Measurements from ENCODE around the gene GTF2H2C. TPM values are rescaled to one million over a fixed set of nuclear protein-coding genes. Genes with fewer than 3 reads are reported as not detected.
"Not testable (repeated sequence)": the region's sequence is repeated elsewhere in the genome, so short reads cannot be mapped to it uniquely, and the experiment has no call there.

GTF2H2C gene
- 51.9 and 55.1 TPM in 2 replicates for total RNA-seq
- polyA plus RNA-seq: 22.2 and 24.8 TPM in 2 replicates

GRCh38 chr5:69559908-69560330 is at the start of gene GTF2H2C:
Gene GTF2H2C, plus strand, starts transcription at chr5:69560191. Its CDS starts 4,942 bp downstream, at chr5:69565133.
- peak; percentile 80 for DNase-seq (ENCODE audit: low spot score)
- 1% methylated on average over 39 of the region's 40 CpGs for WGBS (ENCODE audit: low lambda C conversion rate, missing lambda C conversion rate)
- not testable (repeated sequence) for H3K79me2 ChIP-seq

GRCh38 chr5:69510694-69511093 is 49.3 kb upstream of the GTF2H2C start:
- no peak for DNase-seq (ENCODE audit: low spot score)
- H4K20me1 ChIP-seq (ENCODE audit: insufficient read depth, poor library complexity, severe bottlenecking): no peaks in the 10 kb centered on the region
- no peak overlapping the region for H3K4me3 ChIP-seq
- H3K79me2 ChIP-seq: peaks cover 57% of the 10 kb centered on the region
- no peaks in the 10 kb centered on the region for H3K9me2 ChIP-seq (replicated peaks; ENCODE audit: insufficient read depth)
- TF ChIP-seq EZH2 (IDR thresholded peaks at IDR 0.05; ENCODE audit: borderline replicate concordance) (no peak), EZH2phosphoT487 (IDR thresholded peaks at IDR 0.05; ENCODE audit: low read depth, severe bottlenecking, unreplicated experiment) (no peak)
- TF ChIP-seq, protein P1, sequence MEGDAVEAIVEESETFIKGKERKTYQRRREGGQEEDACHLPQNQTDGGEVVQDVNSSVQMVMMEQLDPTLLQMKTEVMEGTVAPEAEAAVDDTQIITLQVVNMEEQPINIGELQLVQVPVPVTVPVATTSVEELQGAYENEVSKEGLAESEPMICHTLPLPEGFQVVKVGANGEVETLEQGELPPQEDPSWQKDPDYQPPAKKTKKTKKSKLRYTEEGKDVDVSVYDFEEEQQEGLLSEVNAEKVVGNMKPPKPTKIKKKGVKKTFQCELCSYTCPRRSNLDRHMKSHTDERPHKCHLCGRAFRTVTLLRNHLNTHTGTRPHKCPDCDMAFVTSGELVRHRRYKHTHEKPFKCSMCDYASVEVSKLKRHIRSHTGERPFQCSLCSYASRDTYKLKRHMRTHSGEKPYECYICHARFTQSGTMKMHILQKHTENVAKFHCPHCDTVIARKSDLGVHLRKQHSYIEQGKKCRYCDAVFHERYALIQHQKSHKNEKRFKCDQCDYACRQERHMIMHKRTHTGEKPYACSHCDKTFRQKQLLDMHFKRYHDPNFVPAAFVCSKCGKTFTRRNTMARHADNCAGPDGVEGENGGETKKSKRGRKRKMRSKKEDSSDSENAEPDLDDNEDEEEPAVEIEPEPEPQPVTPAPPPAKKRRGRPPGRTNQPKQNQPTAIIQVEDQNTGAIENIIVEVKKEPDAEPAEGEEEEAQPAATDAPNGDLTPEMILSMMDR (IDR thresholded peaks at IDR 0.05; ENCODE audit: poor library complexity): no peak
- no peaks in the 10 kb centered on the region for H3K9me3 ChIP-seq (ENCODE audit: low read depth)
- H2AFZ ChIP-seq: no peak overlapping the region
- no peak overlapping the region for H3K27ac ChIP-seq
- H3K4me2 ChIP-seq: no peak overlapping the region
- H3K4me1 ChIP-seq (ENCODE audit: insufficient read depth): peaks cover 11% of the 10 kb centered on the region
- no peaks in the 10 kb centered on the region for H3K27me3 ChIP-seq
- no peaks in the 10 kb centered on the region for H3K36me3 ChIP-seq (replicated peaks; ENCODE audit: insufficient read depth, low read depth)
- 94% methylated on average over 2 of the region's 2 CpGs for WGBS (ENCODE audit: low lambda C conversion rate, missing lambda C conversion rate)

More at GRCh38 chr5:69559908-69560330, at the start of gene GTF2H2C:
- peak within 1 kb of the TSS; percentile 94 for H3K27ac ChIP-seq
- H3K27me3 ChIP-seq; H3K9me2 ChIP-seq (replicated peaks; ENCODE audit: insufficient read depth); H3K36me3 ChIP-seq (replicated peaks; ENCODE audit: insufficient read depth, low read depth); H3K9me3 ChIP-seq (ENCODE audit: low read depth); H3K4me1 ChIP-seq (ENCODE audit: insufficient read depth); H4K20me1 ChIP-seq (ENCODE audit: insufficient read depth, poor library complexity, severe bottlenecking): not testable (repeated sequence)
- peak within 1 kb of the TSS; percentile 49 for H3K4me3 ChIP-seq
- H3K4me2 ChIP-seq: peak within 1 kb of the TSS; percentile 83
- TF ChIP-seq, protein P1 (IDR thresholded peaks at IDR 0.05; ENCODE audit: poor library complexity): peak; percentile 49
- H2AFZ ChIP-seq: peak within 1 kb of the TSS; percentile 66

GRCh38 chr5:69512740-69513260 is 47.2 kb upstream of the GTF2H2C start:
- Histone ChIP-seq H3K79me2 (peaks cover 43% of the 10 kb centered on the region), H2AFZ (no peak overlapping the region), H3K27me3 (no peaks in the 10 kb centered on the region), H3K4me2 (no peak overlapping the region), H4K20me1 (ENCODE audit: insufficient read depth, poor library complexity, severe bottlenecking) (no peaks in the 10 kb centered on the region), H3K36me3 (replicated peaks; ENCODE audit: insufficient read depth, low read depth) (no peaks in the 10 kb centered on the region), H3K4me1 (ENCODE audit: insufficient read depth) (peaks cover 24% of the 10 kb centered on the region), H3K27ac (peak overlapping the region; percentile 85), H3K4me3 (no peak overlapping the region), H3K9me3 (ENCODE audit: low read depth) (no peaks in the 10 kb centered on the region), H3K9me2 (replicated peaks; ENCODE audit: insufficient read depth) (no peaks in the 10 kb centered on the region)
- DNase-seq (ENCODE audit: low spot score): peak; percentile 41
- TF ChIP-seq EZH2phosphoT487 (IDR thresholded peaks at IDR 0.05; ENCODE audit: low read depth, severe bottlenecking, unreplicated experiment): no peak
- TF ChIP-seq EZH2 (IDR thresholded peaks at IDR 0.05; ENCODE audit: borderline replicate concordance): no peak
- WGBS (ENCODE audit: low lambda C conversion rate, missing lambda C conversion rate): 57% methylated on average over 2 of the region's 2 CpGs

GRCh38 chr5:69515570-69515969 is 44.4 kb upstream of the GTF2H2C start:
- H2AFZ ChIP-seq; H3K27me3 ChIP-seq; DNase-seq (ENCODE audit: low spot score); H4K20me1 ChIP-seq (ENCODE audit: insufficient read depth, poor library complexity, severe bottlenecking); H3K27ac ChIP-seq; H3K36me3 ChIP-seq (replicated peaks; ENCODE audit: insufficient read depth, low read depth); H3K4me3 ChIP-seq; H3K9me3 ChIP-seq (ENCODE audit: low read depth); H3K4me2 ChIP-seq; H3K9me2 ChIP-seq (replicated peaks; ENCODE audit: insufficient read depth): not testable (repeated sequence)
- Histone ChIP-seq H3K79me2 (peaks cover 40% of the 10 kb centered on the region), H3K4me1 (ENCODE audit: insufficient read depth) (peaks cover 42% of the 10 kb centered on the region)
- 95% methylated on average over 6 of the region's 30 CpGs for WGBS (ENCODE audit: low lambda C conversion rate, missing lambda C conversion rate)

Measured in hepatocyte (in vitro differentiated cells).